GM19324 (cell line): ENCODE results near the gene RTL10.

ENCODE experiments used
- ATAC-seq: cut with Tn5 transposase; IDR thresholded peaks from one replicate; pipeline ENCODE4 v1.9.1; 2021; ENCODE audit warnings: mild to moderate bottlenecking, moderate library complexity; ENCODE audit not compliant: unreplicated experiment, low FRiP score

Gene RTL10

DNA sequence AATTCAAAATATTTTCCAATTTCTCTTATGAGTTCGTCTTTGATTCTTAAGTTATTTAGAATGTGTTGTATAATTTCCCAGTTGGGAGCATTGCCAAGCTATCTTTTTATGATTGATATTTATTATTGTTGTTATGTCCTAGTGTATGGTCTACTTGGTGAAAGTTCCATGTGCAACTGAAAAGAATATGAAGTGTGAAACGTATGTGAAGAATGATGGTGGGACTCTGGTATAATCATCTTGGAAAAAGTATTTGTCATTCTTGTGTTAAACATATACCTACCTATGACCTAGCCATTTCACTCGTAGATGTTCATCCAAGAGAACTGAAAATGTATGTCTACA lies 12.0 kb upstream of the RTL10 start:
- no peak for ATAC-seq

DNA sequence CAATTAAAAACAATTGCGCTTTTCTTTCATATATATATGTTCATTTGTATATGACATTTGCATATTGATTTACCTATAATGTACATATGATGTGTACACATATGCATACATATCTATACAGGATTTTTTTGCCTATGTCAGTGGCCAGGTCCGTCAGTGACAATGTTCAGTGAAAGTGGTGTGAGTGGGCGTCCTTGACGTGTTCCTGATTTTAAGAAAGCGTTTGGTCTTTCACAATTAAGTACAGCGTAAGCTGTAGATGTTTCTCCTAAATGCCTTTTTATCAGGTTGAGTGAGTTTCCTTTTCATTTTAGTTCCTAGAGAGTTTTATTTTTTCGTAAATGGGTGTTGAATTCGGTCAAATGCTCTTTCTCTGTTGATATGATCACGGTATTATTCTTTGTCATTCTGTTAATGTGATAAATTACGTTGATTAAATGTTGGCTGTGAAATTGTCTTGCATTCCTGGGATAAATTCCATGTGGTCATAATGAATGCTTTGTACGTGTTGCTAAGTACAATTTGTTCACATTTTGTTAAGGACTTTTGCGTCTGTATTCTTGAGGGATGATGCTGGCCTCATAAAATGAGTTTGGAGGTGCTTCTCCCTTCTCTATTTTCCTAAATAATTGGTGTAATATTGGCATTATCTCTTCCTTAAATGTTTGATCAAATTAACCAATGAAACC lies 10.6 kb upstream of the RTL10 start:
- no peak for ATAC-seq

DNA sequence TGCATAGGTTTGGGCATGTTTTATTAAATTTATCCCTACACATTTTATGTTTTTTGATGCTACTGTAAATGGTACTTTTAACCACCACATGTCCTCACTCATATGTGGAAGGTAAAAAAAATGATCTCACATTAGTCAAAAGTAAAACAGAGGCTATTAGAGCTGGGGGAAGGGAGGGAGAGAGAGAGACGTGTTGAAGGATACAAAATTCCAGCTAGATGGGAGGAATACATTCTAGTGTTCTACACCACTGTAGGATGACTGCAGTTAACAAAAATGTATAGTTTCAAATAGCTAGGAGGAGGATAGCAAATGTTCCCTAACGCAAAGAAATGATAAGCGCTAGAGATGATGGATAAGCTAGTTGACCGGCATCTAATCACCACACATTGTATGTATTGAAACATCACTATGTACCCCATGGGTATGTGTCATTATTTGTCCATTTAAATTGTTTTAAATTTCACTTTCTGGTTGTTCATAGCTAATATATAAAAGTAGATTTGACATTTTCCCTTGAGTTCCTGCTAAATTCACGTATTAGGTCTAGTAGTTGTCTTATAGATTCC lies 9.9 kb upstream of the RTL10 start:
- ATAC-seq = no peak

GRCh38 chr22:19863571-19863970 lies 8.9 kb upstream of the RTL10 start:
- no peak for ATAC-seq

- ATAC-seq = no peak
These were observed 8.1 kb upstream of the RTL10 start for GRCh38 chr22:19862619-19863246.

- ATAC-seq = no peak
These were observed 5.3 kb upstream of the RTL10 start for GRCh38 chr22:19859861-19860510.

DNA sequence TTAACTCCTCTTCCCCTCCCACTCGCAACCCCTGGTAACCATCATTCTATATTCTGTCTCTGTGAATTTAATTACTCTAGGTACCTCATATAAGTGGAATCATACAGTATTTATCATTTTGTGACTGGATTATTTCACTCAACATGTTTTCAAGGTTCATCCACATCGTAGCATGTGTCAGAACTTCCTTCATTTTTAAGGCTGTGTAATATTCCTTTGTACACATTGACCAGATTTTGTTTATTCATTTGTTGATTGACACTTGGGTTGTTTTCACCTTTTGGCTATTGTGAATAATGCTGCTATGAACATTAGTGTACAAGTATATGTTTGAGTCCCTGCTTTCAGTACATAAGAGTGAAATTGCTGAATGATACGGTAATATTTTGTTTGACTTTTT lies 2.7 kb upstream of the RTL10 start:
- no peak for ATAC-seq

DNA sequence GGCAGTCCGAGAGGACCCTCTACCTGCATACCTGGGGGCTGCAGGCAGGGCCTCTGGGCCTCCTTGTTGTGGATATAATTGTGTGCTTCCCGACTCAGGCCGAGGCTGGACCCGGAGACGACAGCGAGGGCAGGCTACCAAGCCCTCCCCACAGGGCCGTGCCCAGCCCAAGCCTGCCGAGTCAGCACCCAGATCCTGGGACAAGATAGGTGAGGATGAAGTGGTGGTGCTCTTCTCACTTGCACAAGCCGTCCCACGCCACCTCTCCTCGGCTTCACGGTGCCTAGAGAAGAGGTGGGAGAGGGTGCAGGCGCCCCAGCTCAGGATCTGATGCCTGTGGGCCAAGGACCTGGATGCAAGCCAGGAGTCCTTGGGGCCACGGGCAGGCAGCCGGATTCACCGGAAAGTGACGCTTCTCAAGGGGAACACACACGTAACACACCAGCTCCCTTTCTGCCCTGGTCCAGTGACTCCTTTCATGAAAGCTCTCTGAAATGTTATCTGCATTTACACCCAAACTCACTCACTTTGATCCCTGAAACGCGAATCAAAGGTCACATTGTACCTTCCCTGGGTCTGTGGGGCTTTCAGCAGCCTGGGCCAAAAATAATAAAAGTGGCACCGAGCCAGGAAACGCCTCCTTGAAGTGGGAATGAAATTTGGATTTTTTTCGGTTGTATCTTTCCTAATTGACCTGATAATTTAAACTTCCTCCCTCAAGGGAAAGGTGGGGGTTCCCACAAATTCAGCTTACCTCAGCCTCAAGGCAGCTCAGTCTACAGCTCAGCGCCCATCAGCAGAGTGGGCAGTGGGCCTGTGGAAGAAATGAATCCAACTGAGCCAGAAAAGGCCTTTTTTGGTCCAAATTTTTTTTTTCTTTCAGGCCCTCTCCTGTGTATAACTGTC lies 1.1 kb upstream of the RTL10 start:
- peak; percentile 6 for ATAC-seq

- ATAC-seq = no peak
These were observed 546 bp downstream of the RTL10 start for GRCh38 chr22:19853879-19854777.

GRCh38 chr22:19853058-19853878 lies 1.4 kb downstream of the RTL10 start:
- no peak for ATAC-seq

- no peak for ATAC-seq
These were observed 2.4 kb downstream of the RTL10 start for GRCh38 chr22:19852177-19852781.

- ATAC-seq = no peak
These were observed 3.1 kb downstream of the RTL10 start for GRCh38 chr22:19851291-19852176.

- ATAC-seq = no peak
These were observed 3.9 kb downstream of the RTL10 start for GRCh38 chr22:19850763-19851109.

DNA sequence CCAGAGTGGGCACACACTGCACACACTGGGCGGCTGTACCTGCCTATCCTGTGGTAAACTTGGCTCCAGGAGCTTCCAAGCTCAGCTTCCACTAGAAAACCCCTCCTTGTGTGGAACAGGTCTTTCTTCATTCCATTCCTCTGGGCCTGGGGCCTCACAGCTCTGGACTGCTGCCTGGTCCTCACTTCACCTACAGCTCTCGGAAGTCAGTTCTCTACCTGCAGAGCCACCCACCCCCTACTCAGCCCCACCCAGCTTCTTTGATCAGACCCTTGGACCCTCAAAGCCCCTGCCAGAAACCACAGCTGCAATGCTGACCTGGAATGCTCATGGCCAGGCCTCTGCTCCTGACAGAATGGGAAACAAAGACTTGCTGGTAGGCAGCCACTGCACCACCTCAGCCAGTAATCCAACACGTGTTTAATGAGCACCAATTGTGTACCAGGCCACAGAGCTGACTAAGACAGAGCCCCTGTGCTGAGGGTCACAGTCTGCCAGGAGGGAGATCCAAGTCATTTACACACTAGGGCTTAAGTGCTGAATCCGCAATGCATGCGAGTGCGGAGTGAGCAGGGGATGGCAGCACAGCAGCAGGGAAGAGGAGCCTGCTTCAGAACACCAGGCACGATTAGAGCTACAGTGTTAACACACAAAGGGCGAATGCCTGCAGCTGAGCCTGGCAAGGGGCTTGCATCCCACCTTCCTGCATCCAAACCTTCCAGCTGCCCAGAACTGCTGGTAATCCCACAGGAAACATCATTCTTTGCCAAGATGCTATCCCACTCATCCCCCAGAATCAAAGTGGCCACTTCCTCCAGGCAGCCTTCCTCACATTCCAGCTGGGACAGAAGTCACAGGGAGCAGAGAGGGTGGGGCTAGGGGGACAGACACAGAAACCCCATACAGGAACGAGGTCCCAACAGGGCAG lies 4.6 kb downstream of the RTL10 start:
- ATAC-seq = no peak

GRCh38 chr22:19848298-19849224 lies 6.1 kb downstream of the RTL10 start:
- ATAC-seq = no peak

GRCh38 chr22:19847345-19847632 lies 7.4 kb downstream of the RTL10 start:
- no peak for ATAC-seq
